ENCODE results near the gene ADAM10.
"Not testable (repeated sequence)": the region's sequence is repeated elsewhere in the genome, so short reads cannot be mapped to it uniquely, and the experiment has no call there.

ADAM10 gene

DNA sequence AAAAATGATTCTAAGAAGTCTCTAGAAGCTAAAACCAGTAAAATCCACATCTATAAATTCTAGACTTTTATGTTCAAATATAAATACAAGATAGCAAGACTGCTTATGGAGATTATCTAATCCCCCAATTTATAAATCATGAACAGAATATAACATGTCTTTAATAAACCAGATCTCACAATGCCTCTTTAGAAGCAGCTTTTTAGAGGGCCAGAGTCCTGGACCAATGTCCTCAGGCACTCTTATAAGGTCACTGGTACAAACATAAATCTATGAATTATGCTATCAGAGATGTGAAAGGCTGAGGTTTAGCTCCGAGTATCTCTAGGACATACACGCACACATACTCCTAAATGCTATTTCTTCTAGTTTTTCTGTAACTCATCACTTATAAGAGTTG lies 78.3 kb downstream of the ADAM10 start:
- DNase-seq (ENCODE audit: low read depth): no peak

DNA sequence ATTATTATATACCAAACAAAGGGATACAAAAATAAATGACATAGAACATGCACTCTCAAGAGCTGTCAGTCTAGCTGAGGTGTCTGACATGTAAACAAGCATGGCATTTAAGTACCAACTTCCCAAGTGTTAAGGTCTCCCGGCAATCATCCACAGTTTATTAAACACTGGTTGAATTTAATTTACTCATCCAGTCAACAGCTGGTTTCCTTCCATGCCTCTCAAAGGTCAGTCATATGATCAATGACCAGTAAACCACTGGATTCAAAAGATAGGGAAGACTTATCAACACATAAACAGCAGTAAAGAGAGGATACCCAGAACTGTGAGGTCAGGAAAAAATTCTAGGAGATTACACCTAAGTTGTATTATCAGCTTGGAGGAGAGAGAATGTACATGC lies 80.4 kb downstream of the ADAM10 start:
- no peak for DNase-seq (ENCODE audit: low read depth)

DNA sequence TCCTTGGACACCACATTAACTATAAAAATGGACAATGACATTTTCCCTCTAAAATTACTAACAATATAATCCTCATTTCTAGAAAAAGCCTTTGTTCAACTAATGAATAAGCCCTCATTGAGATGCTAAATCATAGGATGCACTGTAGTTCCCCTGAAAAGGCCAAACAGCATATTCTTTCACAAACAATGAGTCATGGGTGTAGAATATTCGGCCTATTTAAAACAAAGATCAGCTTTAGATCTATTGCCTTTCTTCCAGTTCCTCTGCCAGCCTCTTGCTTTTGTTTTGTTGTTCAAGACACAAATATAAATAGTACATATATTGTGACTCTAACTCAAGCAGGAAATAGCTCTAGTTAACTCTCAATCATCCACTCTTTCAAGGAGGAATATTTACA lies 82.5 kb downstream of the ADAM10 start:
- no peak for DNase-seq (ENCODE audit: low read depth)

DNA sequence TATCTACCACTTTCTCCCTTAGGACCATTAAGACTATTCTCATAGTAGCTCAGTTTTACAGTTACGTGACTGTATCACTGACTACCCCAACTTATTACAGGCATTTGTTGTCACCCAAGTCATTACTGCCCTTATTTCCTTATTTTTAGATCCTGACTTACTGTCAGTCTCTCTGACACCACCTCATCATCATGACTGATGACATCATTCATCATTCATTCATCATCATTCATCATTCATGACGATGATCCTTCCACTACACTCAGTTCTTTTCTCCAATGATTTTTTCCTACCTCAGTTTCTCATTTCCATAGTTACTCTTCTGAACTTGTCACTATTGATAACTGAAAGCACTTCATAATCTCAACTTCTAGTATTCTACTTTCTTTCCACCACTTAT lies 83.8 kb downstream of the ADAM10 start:
- DNase-seq (ENCODE audit: low read depth): no peak

DNA sequence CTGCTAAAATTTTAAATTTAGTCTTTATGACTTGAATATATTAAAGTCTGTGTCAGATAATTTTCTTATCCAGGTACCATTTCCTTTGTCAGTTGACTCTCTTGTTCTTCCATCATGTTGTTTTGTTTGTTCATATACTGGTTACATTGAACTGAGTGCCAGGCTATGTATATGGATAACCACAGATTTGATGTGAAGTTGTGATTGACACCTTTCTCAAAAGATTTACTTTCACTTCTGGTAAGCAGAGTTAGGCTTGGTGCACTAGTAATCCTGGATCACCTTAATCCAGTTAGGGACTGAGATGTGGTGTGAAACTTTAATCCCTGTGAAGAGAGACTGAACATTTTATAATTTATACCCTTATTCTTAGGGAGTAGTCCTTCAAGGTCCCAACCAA lies 99.4 kb downstream of the ADAM10 start:
- DNase-seq (ENCODE audit: low read depth): no peak

DNA sequence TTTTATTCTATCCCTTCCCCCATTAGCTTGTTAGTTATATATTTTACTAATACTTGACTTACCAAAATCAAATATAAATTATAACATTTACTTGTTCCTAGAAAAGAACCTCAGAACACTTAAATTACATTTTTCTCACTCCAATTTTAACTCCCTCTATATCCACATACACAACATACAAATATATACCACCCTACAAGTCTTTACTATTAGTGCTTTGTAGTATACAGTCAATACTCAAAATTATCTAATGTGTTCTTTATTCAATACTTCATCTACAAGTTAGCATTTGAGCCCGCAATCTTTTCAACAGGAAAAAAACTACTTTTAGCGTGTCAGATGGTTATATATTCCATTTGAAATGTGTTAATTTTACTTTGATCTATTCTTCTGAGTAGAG lies 100.3 kb downstream of the ADAM10 start:
- no peak for DNase-seq (ENCODE audit: low read depth)

DNA sequence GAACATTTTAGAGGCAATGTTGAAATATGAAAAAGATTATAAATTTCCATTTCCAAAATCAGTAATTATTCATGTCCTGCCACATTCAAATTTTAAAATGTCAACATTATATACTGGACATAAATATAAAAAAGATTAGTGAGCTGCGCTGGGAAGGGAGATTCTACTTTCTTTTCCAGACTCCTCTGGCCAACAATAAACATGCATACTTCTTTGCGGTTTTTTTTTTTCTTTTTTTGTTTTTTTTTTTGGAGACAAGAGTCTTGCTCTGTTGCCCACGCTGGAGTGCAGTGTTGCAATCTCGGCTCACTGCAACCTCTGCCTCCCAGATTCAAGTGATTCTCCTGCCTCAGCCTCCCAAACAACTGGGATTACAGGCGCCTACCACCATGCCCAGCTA lies 105.5 kb downstream of the ADAM10 start:
- DNase-seq (ENCODE audit: low read depth): no peak

DNA sequence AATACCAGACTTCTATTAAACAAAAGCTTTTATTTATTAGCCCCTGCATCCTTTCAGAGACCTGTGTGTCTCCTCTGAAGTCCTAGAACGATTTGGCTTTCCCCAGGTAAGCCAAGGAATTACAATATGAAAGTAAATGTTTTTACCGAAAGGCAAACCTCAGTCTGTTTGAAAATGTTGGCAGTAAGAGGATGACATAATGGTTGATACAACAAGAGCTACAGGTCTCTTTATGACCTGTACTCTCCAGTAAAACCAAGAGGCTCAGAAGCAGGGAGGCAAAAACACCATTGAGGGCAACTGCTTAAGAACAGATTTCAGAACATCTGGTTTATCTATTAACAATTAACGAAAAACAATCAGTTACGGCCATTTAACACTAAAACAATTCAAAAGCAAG lies 107.8 kb downstream of the ADAM10 start:
- no peak for DNase-seq (ENCODE audit: low read depth)

DNA sequence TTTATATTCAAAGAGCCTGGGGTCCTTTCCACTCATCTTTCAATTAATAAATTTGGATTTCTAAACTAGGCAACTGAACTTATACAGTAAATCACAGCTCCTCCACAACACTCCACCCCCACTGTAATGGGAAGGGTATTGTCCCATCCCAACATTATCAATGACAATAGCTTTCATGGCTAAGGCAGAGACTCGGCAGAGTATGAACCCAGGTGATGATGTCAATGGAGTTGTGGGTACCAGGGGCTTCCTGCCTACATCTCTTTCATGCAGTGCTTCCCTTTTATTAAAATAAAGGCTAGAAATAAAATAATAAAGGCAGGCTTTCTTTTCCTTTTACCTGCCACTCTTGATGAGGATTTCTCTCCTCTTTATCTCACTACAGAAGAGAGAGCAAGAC lies 109.5 kb downstream of the ADAM10 start:
- no peak for DNase-seq (ENCODE audit: low read depth)

DNA sequence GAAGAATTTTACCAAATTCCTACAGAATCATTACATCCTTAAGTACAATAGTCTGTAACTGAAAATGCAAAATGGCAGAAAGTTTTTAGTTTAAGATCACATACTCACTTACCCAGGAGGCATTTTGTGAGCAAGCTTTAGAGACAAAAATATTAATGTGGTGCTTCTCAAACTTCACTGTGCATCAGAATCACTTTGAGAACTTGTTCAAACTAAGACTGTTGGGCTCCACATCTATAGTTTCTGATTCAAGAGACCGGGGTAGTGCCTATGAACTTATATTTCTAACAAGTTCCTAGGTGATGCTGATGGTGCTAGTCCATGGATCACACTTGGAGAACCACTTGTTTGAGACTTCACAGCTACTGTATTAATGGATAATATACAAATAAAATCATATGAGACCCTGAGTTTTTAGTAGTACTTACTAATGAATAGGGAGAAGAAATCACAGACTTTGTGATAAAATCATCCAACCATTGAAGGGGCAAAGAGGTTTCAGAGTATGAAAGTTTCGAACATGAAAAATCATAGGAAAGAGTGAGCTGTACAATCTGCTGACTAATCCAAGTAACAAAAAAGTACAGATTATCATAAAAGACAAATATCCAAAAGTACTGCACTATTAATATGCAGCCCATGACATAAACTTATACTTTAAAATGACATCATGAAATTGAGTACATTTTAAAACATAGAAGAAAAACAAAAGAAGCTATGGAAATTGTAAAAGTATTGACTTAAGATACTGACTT lies 110.3 kb downstream of the ADAM10 start:
- DNase-seq (ENCODE audit: low read depth): no peak

DNA sequence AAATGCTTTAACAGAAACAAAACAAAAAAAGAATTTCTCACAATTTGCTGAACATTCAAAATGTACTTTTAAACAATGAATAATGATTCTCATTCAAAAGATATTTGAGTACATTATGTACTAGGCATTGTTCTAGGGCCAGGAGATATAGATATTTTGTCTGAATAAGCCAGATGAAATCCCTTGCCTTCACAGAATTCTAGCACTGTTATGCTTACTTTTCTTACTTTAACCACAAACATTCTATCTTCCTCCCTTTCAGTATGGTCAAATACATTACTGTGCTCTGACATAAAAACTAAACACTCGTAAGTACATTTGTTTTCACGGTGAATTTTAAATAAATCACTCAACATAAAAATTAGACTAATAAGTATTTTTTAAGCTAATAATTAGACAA lies 116.7 kb downstream of the ADAM10 start:
- DNase-seq (ENCODE audit: low read depth): no peak

DNA sequence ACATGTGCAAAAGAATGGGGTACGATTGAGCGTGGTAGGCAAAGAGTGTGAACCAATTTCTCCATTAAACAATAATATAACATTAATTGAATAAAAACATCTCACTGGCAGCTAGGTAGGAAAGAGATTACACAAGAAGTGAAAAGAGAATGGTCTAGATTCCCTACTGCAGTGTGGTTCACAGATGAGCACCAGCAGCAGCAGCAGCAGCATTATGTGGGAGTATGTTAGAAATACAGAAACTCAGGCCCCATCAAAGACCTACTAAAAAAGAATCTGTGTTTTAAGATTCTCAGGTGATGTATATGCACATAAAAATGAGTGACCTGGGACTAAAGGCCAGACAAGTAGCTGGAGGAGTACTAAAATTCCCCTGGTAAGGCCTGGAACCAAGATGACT lies 118.2 kb downstream of the ADAM10 start:
- no peak for DNase-seq (ENCODE audit: low read depth)

DNA sequence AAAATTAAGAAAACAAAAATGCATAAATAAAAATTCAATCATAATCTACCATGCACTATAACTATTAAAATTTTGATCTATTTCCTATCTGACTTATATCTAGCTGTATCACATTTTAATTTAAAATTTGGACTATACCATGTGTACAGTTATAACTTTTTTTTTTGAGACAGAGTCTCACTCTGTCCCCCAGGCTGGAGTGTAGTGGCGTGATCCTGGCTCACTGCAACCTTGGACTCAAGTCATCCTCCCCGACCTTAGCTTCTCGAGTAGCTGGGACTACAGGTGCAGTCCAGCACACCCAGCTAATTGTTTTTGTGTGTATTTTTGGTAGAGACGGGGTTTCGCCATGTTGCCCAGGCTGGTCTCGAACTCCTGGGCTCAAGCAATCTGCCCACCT lies 119.9 kb downstream of the ADAM10 start:
- DNase-seq (ENCODE audit: low read depth): no peak

DNA sequence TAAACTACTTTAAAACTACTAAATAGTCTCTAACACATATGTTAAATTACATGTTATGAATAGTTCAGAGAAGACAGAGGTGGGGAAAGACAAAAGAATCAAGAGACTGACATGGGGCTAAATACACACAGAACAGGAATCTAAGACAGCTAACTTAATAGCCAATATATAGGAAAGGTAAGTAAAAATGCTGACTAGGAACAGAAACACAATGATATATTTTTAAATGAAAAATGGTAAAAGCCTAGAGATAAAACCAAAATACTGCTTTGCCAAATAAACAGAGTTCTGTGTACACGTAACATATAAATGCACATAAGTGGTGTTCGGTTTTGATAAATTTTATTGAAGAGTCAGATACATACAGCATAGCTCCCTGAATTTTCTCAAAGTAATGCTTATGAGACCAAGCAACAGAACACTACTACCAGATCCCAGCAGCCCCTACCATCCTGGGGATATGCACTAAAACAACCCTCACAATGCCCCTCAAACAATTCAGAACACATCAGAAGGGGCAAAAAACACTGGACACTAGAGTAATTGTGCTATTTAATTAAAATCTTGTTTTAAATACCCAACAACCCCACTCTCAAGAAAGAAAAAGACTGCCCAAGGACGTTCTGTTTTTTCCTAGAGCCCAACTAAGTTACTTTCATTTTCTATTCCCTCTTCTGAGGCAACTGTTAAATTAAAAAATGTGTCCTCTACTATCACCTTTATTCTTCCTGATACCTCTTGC lies 121.1 kb downstream of the ADAM10 start:
- no peak for DNase-seq (ENCODE audit: low read depth)

DNA sequence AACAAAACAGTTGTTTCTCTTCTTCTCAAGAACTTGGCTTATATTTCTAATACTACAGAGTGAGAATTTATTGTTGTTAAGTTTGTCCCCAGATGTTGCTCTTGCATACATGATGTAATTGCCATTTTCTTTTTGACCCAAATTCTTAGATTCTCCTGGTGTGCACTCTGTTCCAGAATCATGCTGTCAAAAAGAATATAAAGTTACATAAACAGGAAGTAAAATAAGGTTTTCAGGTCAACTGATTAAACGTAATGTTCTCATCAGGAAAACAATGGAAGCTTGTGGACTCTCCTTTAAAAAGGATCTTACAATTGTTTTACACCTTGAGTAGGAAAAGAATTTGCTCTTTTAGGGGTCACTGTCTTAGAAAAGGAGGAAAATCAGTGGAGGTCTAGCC lies 121.8 kb downstream of the ADAM10 start:
- no peak for DNase-seq (ENCODE audit: low read depth)

DNA sequence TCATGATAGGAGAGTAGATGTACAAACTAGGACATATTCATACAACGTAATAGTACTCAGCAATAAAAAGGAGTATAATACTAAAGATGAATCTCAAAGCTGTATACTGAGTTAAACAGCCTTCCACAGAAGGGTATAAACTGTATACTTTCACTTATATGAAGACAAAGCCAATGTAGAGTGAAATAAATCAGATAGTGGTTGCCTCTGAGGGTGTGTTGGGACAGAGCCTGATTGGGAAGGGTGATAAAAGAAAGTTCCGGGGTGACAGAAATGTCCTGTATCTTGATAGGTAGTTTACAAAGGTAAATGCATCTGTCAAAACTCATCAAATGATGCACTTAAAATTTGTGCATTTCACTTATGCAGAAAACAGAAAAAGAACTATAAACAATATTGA lies 122.5 kb downstream of the ADAM10 start:
- DNase-seq (ENCODE audit: low read depth): no peak

DNA sequence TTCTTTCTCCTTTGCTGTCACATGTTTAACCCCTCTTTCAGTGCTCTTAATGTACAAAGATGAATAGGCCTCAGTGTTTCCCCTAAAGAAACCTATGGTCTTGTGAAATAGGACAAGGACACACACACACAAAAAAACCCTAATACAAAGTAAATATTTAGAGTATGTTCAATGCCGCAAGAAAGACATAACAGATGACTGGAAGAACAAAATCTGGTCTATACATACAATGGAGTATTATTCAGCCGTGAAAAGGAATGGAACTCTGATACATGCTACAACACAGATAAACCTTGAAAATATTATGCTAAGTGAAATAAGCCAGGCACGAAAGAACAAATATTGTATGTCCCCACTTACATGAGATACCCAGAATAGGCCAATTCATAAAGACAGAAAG lies 123.1 kb downstream of the ADAM10 start:
- no peak for DNase-seq (ENCODE audit: low read depth)

DNA sequence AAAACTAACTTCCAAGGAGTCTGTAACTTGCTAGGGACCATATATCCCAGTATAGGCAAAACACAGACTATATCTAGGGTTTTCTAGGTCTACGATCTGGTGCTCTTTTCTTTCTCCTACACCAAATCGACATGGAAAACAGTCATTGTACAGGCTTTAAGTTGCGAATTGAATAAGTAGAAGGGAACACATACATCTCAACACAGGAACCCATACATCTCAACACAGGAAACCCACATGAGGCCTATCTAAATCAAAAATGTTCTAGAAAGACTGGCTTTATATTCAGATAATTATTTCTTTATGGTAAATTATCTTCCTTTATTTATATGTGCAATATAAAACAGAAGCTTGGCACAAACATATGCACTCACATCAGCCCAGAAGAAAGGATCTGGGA lies 126.6 kb downstream of the ADAM10 start:
- DNase-seq (ENCODE audit: low read depth): no peak

DNA sequence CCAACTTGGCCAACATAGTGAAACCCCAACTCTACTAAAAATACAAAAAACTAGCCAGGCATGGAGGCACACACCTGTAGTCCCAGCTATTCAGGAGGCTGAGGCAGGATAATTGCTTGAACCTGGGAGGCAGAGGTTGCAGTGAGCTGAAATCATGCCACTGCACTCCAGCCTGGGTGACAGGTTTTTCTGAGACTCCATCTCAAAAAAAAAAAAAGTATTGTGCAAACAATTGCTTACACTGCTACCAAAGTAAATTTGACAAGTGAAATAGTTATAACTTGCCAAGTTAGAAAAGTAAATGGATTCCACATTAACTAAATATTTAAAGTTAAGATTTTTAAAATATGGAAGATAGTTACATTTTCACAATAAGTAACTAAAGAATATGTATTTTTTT lies 129.2 kb downstream of the ADAM10 start:
- DNase-seq (ENCODE audit: low read depth): not testable (repeated sequence)

DNA sequence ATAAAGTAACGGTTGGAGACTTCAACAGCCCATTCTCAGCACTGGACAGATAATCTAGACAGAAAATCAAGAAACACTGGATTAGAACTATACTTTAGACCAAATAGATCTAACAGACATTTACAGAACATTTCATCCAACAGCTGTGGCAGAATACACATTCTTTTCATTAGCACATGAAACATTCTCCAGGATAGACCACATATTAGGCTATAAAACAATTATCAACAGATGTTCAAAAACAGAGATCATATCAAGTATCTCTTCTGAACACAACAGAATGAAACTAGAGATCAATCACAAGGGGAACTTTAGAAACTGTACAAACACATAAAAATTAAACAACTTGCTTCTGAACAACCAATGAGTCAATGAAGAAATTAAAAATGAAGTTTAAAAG lies 133.3 kb downstream of the ADAM10 start:
- DNase-seq (ENCODE audit: low read depth): no peak

DNA sequence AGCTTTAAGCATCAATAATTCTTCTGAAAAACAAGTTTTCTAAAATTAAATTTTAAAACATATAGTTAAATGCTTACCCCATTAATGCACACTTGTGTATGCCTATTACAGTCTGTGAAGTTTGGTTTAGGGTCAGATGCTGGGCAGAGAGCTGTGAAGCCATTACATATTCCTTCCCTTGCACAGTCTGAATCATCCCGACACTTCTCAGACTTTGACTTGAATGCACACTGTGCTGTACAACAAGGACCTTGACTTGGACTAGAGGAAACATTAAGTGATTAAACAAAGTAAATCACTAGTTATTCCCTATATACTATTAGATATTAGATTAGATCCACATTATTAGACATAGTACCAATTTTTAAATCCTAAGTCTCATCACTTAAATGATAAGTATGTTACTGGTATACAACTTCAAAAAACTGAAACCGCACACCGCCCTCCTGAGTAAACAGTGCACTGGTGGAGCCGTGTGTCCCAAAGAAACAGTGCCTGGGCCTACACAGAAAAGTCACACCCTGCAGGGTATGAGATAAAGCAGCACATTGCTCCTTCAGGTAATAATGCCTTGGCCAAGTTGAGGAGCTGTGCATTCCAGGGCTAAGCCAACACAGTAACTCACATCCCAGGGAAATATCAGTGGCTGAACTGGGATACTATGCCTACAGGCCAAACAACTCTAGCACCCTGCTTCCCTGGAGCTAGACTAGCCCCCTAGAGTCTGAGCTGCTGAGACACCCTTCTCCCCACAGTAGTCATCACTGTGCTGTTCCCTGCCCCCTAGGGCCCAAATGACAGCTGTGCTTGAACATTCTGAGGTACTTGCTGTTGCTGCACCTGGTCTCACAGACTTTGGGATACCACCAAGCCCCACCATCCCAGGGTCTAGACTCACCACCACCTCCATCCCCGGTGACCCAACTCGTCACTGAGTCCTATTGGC lies 137.5 kb downstream of the ADAM10 start:
- no peak for DNase-seq (ENCODE audit: low read depth)

DNA sequence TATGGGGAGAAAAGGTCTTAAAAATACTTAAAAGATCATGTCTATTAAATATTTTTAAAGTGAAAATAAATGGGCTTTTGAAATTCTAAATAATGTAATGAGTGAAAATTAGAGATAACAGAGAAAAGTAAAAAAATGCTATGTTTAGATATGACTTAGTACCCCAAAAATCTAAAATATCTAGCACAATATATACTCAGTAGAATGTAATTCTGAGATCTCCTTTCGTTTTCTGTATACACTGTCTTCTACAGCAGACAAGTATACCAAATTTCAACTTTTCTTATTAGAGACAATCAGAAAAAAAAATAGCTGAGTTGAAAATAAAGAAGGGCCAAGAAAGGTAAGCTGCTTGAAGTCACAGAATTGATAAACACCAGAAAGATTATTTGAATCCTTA lies 140.8 kb downstream of the ADAM10 start:
- no peak for DNase-seq (ENCODE audit: low read depth)

DNA sequence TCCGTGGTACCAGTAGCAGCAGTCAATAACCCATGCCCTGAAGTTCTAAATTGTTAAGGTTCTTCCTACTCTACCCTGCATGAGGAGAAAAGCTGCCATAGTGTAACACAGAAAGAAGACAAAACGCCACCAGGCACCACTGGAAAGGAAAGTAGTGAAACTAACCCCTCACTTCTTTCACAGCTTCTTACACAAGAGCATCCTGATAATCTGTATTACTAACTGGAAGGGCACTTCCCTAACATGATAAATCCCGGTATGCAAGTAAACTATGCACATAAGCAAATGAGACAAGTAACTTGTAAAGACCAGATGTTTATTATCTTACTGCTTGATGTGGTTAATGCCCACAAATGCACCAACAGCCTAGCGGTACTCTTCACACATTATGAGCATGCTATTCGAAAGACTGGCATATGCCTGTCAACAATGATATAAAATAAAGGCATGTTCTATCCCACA lies 141.3 kb downstream of the ADAM10 start:
- DNase-seq (ENCODE audit: low read depth): no peak
